A673 (cell line): ENCODE measurements around the gene AANAT.

Experiments used
- EZH2 ChIP-seq: fragments of 200-600 bp; sonication (generic); IDR thresholded peaks from 2 replicates; pipeline ENCODE4 v1.6.1; 2017; ENCODE audit warnings: borderline replicate concordance, low read depth, mild to moderate bottlenecking, mixed read lengths, antibody characterized with exemption, low read length; ENCODE audit not compliant: poor library complexity, severe bottlenecking
- TF ChIP-seq, protein P1 (sequence below): fragments of 300-800, 200-600 bp; sonication (generic); conservative IDR thresholded peaks from 2 replicates; pipeline ENCODE4 v1.5.1; 2017; ENCODE audit warnings: low read depth, mild to moderate bottlenecking, antibody characterized with exemption, low read length, moderate library complexity, mixed read lengths

DNA sequence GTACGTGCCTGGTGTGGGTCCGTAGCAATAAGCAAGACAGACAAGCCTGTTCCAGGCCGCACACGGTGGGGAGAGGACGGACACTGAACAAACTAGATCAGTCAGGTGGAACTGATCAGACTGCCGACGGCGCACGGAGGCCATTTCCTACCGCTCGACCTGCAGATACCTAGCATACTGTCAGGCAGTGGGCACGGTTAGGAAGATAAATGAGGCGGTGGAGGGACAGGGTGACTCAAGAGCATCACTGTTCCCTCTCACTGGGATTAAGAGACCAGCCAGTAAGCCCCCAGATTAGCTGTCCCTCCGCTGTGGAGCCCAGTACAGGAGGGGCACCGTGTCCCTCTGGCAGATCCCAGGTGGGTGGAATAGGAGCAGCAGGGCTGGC lies 4.8 kb downstream of the AANAT start:
- TF ChIP-seq, protein P1, sequence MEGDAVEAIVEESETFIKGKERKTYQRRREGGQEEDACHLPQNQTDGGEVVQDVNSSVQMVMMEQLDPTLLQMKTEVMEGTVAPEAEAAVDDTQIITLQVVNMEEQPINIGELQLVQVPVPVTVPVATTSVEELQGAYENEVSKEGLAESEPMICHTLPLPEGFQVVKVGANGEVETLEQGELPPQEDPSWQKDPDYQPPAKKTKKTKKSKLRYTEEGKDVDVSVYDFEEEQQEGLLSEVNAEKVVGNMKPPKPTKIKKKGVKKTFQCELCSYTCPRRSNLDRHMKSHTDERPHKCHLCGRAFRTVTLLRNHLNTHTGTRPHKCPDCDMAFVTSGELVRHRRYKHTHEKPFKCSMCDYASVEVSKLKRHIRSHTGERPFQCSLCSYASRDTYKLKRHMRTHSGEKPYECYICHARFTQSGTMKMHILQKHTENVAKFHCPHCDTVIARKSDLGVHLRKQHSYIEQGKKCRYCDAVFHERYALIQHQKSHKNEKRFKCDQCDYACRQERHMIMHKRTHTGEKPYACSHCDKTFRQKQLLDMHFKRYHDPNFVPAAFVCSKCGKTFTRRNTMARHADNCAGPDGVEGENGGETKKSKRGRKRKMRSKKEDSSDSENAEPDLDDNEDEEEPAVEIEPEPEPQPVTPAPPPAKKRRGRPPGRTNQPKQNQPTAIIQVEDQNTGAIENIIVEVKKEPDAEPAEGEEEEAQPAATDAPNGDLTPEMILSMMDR: no peak
- no peak for TF ChIP-seq EZH2
